SK-N-MC (cell line): Measurements from ENCODE around the gene MS4A18.

Source experiments
- EZH2 ChIP-seq: fragments of 200-600 bp; sonication (generic); IDR thresholded peaks from one replicate; pipeline ENCODE4 v1.6.1; 2017; ENCODE audit warnings: antibody characterized with exemption
- POLR2AphosphoS5 ChIP-seq: IDR thresholded peaks from 2 replicates; pipeline ENCODE4 v1.6.1; 2012; ENCODE audit warnings: mild to moderate bottlenecking, low read depth, low read length, borderline replicate concordance

DNA sequence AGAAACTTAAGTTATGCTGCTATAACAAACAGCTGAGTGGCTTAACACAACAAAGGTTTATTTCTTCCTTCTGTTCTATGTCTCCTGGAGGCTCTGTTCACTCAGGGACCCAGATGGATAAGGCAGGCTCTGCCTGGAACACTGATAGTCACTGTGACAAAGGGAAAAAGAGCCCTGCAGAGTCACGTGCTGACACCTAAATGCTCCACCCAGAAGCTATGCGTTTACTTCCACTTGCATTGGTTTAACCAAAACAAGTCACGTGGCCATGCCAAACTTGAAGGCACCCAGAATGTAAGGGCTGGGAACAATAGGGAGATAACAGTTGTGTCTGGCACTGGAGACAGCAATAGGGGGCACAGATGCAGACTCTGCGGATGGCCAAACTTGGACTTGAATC, 28.8 kb downstream of the MS4A18 start:
- TF ChIP-seq POLR2AphosphoS5 (no peak), EZH2 (no peak)
